Body of pancreas (tissue), 4 donors: Measurements from ENCODE around the gene LIN37.

Source experiments
- POLR2A ChIP-seq, 3 donors: fragments of 450-650 bp; IDR thresholded peaks; one replicate each; pipeline ENCODE4 v1.6.1; 2016; ENCODE audit warnings: antibody characterized with exemption in 3 of 3, mild to moderate bottlenecking in 2 of 3
- TF ChIP-seq, protein P1 (sequence below), 7 experiments: fragments of 450-650 bp in 4 of 7; fragments of 200-600 bp in 3 of 7; sonication (generic) in 3 of 7; IDR thresholded peaks; one replicate each; pipeline ENCODE4 v1.5.1; 2016 to 2019; ENCODE audit warnings: antibody characterized with exemption in 7 of 7

DNA sequence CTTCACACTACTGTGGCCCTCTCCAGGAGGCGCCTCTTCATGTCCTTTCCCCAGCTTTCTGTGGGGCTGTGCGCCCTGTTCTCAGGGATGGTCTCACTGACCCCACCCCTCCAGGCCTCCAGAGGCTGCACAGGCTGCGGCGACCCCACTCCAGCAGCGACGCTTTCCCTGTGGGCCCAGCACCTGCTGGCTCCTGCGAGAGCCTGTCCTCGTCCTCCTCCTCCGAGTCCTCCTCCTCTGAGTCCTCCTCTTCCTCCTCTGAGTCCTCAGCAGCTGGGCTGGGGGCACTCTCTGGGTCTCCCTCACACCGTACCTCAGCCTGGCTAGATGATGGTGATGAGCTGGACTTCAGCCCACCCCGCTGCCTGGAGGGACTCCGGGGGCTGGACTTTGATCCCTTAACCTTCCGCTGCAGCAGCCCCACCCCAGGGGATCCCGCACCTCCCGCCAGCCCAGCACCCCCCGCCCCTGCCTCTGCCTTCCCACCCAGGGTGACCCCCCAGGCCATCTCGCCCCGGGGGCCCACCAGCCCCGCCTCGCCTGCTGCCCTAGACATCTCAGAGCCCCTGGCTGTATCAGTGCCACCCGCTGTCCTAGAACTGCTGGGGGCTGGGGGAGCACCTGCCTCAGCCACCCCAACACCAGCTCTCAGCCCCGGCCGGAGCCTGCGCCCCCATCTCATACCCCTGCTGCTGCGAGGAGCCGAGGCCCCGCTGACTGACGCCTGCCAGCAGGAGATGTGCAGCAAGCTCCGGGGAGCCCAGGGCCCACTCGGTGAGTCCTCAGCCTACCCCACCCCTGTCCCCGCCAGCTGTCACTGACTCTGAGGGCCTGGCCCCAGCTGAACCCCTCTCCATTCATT, 38.2 kb downstream of the LIN37 start:
- TF ChIP-seq, protein P1, sequence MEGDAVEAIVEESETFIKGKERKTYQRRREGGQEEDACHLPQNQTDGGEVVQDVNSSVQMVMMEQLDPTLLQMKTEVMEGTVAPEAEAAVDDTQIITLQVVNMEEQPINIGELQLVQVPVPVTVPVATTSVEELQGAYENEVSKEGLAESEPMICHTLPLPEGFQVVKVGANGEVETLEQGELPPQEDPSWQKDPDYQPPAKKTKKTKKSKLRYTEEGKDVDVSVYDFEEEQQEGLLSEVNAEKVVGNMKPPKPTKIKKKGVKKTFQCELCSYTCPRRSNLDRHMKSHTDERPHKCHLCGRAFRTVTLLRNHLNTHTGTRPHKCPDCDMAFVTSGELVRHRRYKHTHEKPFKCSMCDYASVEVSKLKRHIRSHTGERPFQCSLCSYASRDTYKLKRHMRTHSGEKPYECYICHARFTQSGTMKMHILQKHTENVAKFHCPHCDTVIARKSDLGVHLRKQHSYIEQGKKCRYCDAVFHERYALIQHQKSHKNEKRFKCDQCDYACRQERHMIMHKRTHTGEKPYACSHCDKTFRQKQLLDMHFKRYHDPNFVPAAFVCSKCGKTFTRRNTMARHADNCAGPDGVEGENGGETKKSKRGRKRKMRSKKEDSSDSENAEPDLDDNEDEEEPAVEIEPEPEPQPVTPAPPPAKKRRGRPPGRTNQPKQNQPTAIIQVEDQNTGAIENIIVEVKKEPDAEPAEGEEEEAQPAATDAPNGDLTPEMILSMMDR (IDR thresholded peaks at IDR 0.05) = no peak
- TF ChIP-seq POLR2A (IDR thresholded peaks at IDR 0.05) = no peak
